ENCODE measurements around the gene MYOM3.

DNA sequence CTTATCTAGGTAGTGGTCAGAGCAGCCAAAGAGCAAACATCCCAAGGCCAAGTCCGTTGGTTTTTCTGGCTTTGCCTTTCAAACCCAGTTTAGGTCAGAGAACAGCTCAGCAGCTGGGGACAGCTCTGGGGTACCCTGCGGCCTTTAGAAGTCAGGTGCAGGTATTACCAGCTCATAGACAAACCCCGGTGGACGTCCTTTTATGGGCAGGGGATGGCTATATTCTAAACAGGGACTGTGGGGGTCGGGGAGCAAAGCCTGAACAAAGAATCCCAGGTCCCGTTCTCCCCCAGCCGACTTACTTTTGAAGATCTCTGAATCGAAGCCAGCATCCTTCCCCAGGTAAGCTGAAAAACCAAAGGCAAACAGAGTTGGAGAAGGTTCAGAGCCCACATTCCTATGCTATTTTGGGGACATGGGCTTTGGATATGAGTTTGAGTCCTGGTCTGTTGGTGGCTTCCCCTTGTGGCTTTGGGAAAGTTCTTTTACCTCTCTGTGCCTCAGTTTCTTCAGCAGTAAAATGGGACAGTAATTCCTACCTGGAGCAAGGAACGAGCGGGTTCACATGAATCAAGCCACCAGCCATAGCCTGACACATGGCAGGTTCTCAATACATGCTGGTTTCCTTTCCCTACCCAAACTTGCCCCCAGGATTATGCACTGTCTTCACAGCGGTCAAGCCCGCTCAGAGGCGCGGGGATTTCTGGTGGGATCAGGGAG lies 16.6 kb downstream of the MYOM3 start:
- TF ChIP-seq, protein P1, sequence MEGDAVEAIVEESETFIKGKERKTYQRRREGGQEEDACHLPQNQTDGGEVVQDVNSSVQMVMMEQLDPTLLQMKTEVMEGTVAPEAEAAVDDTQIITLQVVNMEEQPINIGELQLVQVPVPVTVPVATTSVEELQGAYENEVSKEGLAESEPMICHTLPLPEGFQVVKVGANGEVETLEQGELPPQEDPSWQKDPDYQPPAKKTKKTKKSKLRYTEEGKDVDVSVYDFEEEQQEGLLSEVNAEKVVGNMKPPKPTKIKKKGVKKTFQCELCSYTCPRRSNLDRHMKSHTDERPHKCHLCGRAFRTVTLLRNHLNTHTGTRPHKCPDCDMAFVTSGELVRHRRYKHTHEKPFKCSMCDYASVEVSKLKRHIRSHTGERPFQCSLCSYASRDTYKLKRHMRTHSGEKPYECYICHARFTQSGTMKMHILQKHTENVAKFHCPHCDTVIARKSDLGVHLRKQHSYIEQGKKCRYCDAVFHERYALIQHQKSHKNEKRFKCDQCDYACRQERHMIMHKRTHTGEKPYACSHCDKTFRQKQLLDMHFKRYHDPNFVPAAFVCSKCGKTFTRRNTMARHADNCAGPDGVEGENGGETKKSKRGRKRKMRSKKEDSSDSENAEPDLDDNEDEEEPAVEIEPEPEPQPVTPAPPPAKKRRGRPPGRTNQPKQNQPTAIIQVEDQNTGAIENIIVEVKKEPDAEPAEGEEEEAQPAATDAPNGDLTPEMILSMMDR (conservative IDR thresholded peaks at IDR 0.05; ENCODE audit: low read depth, low read length): no peak
- no peak for TF ChIP-seq POLR2A (IDR thresholded peaks at IDR 0.05; ENCODE audit: low read depth, low read length)
